GM12878 (cell line): ENCODE results near the gene IDH3B. TPM values are rescaled to one million over a fixed set of nuclear protein-coding genes. Genes with fewer than 3 reads are reported as not detected.

ENCODE experiments used
- ATAC-seq: fragments of 200-7000 bp; cut with Tn5 transposase; 3 replicates; pipeline ENCODE4 v1.9.1; 2020; ENCODE audit warnings: mild to moderate bottlenecking, moderate library complexity
- BruUV-seq: library from RNA; stranded (reverse); fragments of 400-500 nt; replicated peaks from 2 replicates; lab custom pipeline; 2021; lab: Mats Ljungman, UMichigan
- CTCF ChIA-PET: fragments of 300-600 bp; sonication (Branson Sonifier 250); formaldehyde crosslinking; extraction: SDS; loops from one replicate; lab custom pipeline; 2021; ENCODE audit warnings: inconsistent platforms; lab: Yijun Ruan, JAX
- POLR2A ChIA-PET: fragments of 350-600 bp; formaldehyde crosslinking; extraction: SDS; loops from one replicate; lab custom pipeline; 2021; ENCODE audit warnings: inconsistent platforms; lab: Charles Lee
- RAD21 ChIA-PET: fragments of 300-600 bp; sonication (Branson Sonifier 250); formaldehyde crosslinking; loops from one replicate; lab custom pipeline; 2023; ENCODE audit warnings: antibody characterized with exemption; ENCODE audit not compliant: unreplicated experiment; lab: Charles Lee
- SMC1A ChIA-PET: fragments of 300-600 bp; sonication (Branson Sonifier 250); formaldehyde crosslinking; loops from one replicate; lab custom pipeline; 2023; ENCODE audit not compliant: unreplicated experiment, uncharacterized antibody; lab: Charles Lee
- DNase-seq: peaks from one replicate; pipeline ENCODE4 v3.0.0-alpha.2; 2011; ENCODE audit warnings: low read depth, low spot score
- FAIRE-seq: peaks from 3 replicates; lab custom pipeline; 2011; peaks lifted over from hg19 to GRCh38; lab: Jason Lieb, UNC
- H2AFZ ChIP-seq: 2 replicates; pipeline ENCODE4 v1.6.0; 2011; ENCODE audit warnings: low read depth, low read length, control low read depth; ENCODE audit not compliant: control insufficient read depth
- H3K27ac ChIP-seq: 2 replicates; pipeline ENCODE4 v1.5.1; 2011; ENCODE audit warnings: control low read depth; ENCODE audit not compliant: control insufficient read depth, insufficient read depth
- H3K27me3 ChIP-seq, 2 experiments: replicated peaks in 1 of 2; 2 replicates each; pipeline versions ENCODE4 v1.6.0 to v1.6.1; 2011; ENCODE audit warnings: low read length in 1 of 2; ENCODE audit not compliant: control insufficient read depth in 2 of 2, insufficient read depth in 2 of 2
- H3K36me3 ChIP-seq, 2 experiments: 2 replicates each; pipeline ENCODE4 v1.5.1; 2011; ENCODE audit warnings: low read length in 1 of 2; ENCODE audit not compliant: control insufficient read depth in 2 of 2, insufficient read depth in 2 of 2
- H3K4me1 ChIP-seq: 2 replicates; pipeline ENCODE4 v1.6.1; 2011; ENCODE audit warnings: mild to moderate bottlenecking, low read length, moderate library complexity, mixed read lengths; ENCODE audit not compliant: control insufficient read depth, insufficient read depth
- H3K4me2 ChIP-seq: 2 replicates; pipeline ENCODE4 v1.6.0; 2011; ENCODE audit warnings: control low read depth; ENCODE audit not compliant: control insufficient read depth, insufficient read depth
- H3K4me3 ChIP-seq: fragments of 200-600 bp; sonication (generic); 2 replicates; pipeline ENCODE4 v1.5.1; 2016
- H3K79me2 ChIP-seq: 2 replicates; pipeline ENCODE4 v1.6.0; 2011; ENCODE audit warnings: low read length; ENCODE audit not compliant: control insufficient read depth, insufficient read depth
- H3K9ac ChIP-seq: 2 replicates; pipeline ENCODE4 v1.8.0; 2011; ENCODE audit warnings: low read length, control low read depth, mixed read lengths; ENCODE audit not compliant: control insufficient read depth, insufficient read depth
- H3K9me3 ChIP-seq: replicated peaks from 3 replicates; pipeline ENCODE4 v1.5.1; 2011; ENCODE audit warnings: mild to moderate bottlenecking, low read length; ENCODE audit not compliant: control insufficient read depth, insufficient read depth
- H4K20me1 ChIP-seq: 2 replicates; pipeline ENCODE4 v1.6.0; 2011; ENCODE audit not compliant: control insufficient read depth, insufficient read depth
- ASH2L ChIP-seq: fragments of 300-600, 200-600 bp; sonication (generic); IDR thresholded peaks from 2 replicates; pipeline ENCODE4 v1.6.1; 2017; ENCODE audit warnings: low read depth, mild to moderate bottlenecking, borderline replicate concordance
- EED ChIP-seq: sonication (generic); IDR thresholded peaks from 2 replicates; pipeline ENCODE4 v1.6.1; 2016; ENCODE audit warnings: antibody characterized with exemption, low read depth
- ETV6 ChIP-seq, 2 experiments: fragments of 450-650 bp in 1 of 2; IDR thresholded peaks in 1 of 2; conservative IDR thresholded peaks in 1 of 2; 2 replicates each; pipeline ENCODE4 v1.6.1; 2014; ENCODE audit warnings: antibody characterized with exemption in 1 of 2, borderline replicate concordance in 1 of 2, low read depth in 1 of 2, mild to moderate bottlenecking in 1 of 2, moderate library complexity in 1 of 2
- GATAD2B ChIP-seq: fragments of 450-650 bp; conservative IDR thresholded peaks from 2 replicates; pipeline ENCODE4 v1.6.1; 2017; ENCODE audit warnings: low read depth, mild to moderate bottlenecking, moderate library complexity
- HDGF ChIP-seq: fragments of 450-650 bp; IDR thresholded peaks from 2 replicates; pipeline ENCODE4 v1.6.1; 2016; ENCODE audit warnings: antibody characterized with exemption
- MTA3 ChIP-seq: IDR thresholded peaks from 2 replicates; pipeline ENCODE4 v1.6.1; 2012; ENCODE audit warnings: low read length, inconsistent platforms, borderline replicate concordance
- NFIC ChIP-seq: IDR thresholded peaks from 2 replicates; pipeline ENCODE4 v1.6.1; 2012; ENCODE audit warnings: low read depth, mild to moderate bottlenecking, inconsistent platforms, low read length, moderate library complexity
- RFX5 ChIP-seq: IDR thresholded peaks from 2 replicates; pipeline ENCODE4 v1.6.1; 2011; ENCODE audit warnings: low read depth, low read length, improper control_type of control experiment
- SMC3 ChIP-seq: IDR thresholded peaks from 2 replicates; pipeline ENCODE4 v1.6.1; 2011; ENCODE audit warnings: low read length, improper control_type of control experiment, borderline replicate concordance
- STAT3 ChIP-seq: IDR thresholded peaks from 2 replicates; pipeline ENCODE4 v1.6.1; 2011; ENCODE audit warnings: low read depth, low read length, improper control_type of control experiment
- WGBS: methylation state at CpG from one replicate; pipeline ENCODE4 v1.1.6; 2016; ENCODE audit warnings: low lambda C conversion rate; ENCODE audit not compliant: insufficient replicate concordance, insufficient coverage; ENCODE audit errors: missing lambda C conversion rate; 5-methylcytosine and 5-hydroxymethylcytosine counted together
- in situ Hi-C: fragments of 300-500 bp; cut with MboI; formaldehyde crosslinking; loops from 9 replicates; pipeline ENCODE4 v1.14.3; 2018; ENCODE audit warnings: mixed read lengths
- intact Hi-C: fragments of 100-400 bp; cut with micrococcal nuclease; formaldehyde crosslinking; loops from one replicate; pipeline ENCODE4 v1.14.2; 2022; ENCODE audit not compliant: unreplicated experiment
- polyA plus RNA-seq, 11 experiments: library from polyadenylated mRNA; depleted of rRNA in 4 of 11; unstranded in 6 of 11; stranded (reverse) in 5 of 11; fragments of >200 nt; fragmentation: Nextera tagmentation in 4 of 11; fragmentation: Illumina TruSeq in 1 of 11; extraction: Ambion mirVana in 4 of 11; extraction: Trizol in 1 of 11; gene quantifications; 1 replicate in 1 of 11; 2 replicates in 10 of 11; pipeline versions ENCODE4 v1.2.1 to v1.2.3, GENCODE V29; 2011 to 2016; ENCODE audit warnings: inconsistent platforms in 2 of 11, missing spikeins in 2 of 11, low read depth in 1 of 11
- total RNA-seq, 4 experiments: library from RNA; depleted of rRNA in 3 of 4; stranded (reverse); fragments of >200 nt in 3 of 4; fragmentation: Illumina TruSeq in 1 of 4; extraction: Trizol in 1 of 4; gene quantifications; 2 replicates each; pipeline versions ENCODE4 v1.2.1 to v1.2.3, GENCODE V29; 2013 to 2021
- TF ChIP-seq, protein P1 (sequence below): fragments of 450-650 bp; IDR thresholded peaks from 2 replicates; pipeline ENCODE4 v1.6.1; 2017; ENCODE audit warnings: borderline replicate concordance
- TF ChIP-seq, protein P2 (sequence below): fragments of 450-650 bp; formaldehyde crosslinking; IDR thresholded peaks from 2 replicates; pipeline ENCODE4 v1.4.0; 2020; ENCODE audit warnings: mild to moderate bottlenecking, moderate library complexity

The IDH3B gene
- total and polyA plus RNA-seq, 10 of the 15 experiments (the other 5 are each of a cell fraction or from before 2014, with no cell fraction given) = 65.3 to 177 (median 121) TPM

DNA sequence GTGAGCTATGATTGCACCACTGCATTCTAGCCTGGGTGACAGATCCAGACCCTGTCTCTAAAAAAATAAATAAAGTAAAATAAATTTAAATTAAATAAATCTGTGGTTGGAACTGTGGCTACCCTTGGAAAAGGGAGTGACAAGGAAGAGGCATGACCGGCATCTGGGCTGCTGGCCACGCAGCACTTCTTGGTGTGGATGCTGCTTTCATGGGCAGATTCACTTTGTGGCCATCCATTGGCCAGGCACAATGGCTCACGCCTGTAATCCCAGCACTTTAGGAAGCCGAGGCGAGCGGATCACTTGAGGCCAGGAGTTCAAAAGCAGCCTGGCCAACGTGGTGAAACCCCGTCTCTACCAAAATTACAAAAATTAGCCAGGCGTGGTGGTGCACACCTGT lies 44.6 kb upstream of the IDH3B start:
- intact Hi-C loops = no loop called here
- Histone ChIP-seq H3K9ac (no peak overlapping the region), H3K4me2 (no peak overlapping the region), H3K9me3 (no peaks in the 10 kb centered on the region), H3K4me3 (no peak overlapping the region), H2AFZ (no peak overlapping the region), H3K27ac (no peak overlapping the region), H3K4me1 (no peaks in the 10 kb centered on the region)
- FAIRE-seq = no peak
- ChIA-PET SMC1A (interaction anchor here (1.0 kb wide), 1 partner anchor 20 kb away, joined by 3 read pairs; no protein-coding TSS in a partner anchor), POLR2A (no interaction called here)
- ATAC-seq = no peak
- WGBS = 26% methylated on average over 9 of the region's 9 CpGs
- no peak for DNase-seq
- TF ChIP-seq ASH2L (no peak), RFX5 (no peak), HDGF (no peak), ETV6 (conservative IDR thresholded peaks at IDR 0.05 in 1 of 2, IDR thresholded peaks at IDR 0.05 in 1 of 2; ENCODE audit: borderline replicate concordance in 1 of 2, low read depth in 1 of 2) (no peak), MTA3 (no peak), NFIC (no peak), EED (no peak), SMC3 (no peak), STAT3 (no peak), GATAD2B (no peak)
- TF ChIP-seq, protein P1, sequence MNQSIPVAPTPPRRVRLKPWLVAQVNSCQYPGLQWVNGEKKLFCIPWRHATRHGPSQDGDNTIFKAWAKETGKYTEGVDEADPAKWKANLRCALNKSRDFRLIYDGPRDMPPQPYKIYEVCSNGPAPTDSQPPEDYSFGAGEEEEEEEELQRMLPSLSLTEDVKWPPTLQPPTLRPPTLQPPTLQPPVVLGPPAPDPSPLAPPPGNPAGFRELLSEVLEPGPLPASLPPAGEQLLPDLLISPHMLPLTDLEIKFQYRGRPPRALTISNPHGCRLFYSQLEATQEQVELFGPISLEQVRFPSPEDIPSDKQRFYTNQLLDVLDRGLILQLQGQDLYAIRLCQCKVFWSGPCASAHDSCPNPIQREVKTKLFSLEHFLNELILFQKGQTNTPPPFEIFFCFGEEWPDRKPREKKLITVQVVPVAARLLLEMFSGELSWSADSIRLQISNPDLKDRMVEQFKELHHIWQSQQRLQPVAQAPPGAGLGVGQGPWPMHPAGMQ = no peak
- TF ChIP-seq, protein P2, sequence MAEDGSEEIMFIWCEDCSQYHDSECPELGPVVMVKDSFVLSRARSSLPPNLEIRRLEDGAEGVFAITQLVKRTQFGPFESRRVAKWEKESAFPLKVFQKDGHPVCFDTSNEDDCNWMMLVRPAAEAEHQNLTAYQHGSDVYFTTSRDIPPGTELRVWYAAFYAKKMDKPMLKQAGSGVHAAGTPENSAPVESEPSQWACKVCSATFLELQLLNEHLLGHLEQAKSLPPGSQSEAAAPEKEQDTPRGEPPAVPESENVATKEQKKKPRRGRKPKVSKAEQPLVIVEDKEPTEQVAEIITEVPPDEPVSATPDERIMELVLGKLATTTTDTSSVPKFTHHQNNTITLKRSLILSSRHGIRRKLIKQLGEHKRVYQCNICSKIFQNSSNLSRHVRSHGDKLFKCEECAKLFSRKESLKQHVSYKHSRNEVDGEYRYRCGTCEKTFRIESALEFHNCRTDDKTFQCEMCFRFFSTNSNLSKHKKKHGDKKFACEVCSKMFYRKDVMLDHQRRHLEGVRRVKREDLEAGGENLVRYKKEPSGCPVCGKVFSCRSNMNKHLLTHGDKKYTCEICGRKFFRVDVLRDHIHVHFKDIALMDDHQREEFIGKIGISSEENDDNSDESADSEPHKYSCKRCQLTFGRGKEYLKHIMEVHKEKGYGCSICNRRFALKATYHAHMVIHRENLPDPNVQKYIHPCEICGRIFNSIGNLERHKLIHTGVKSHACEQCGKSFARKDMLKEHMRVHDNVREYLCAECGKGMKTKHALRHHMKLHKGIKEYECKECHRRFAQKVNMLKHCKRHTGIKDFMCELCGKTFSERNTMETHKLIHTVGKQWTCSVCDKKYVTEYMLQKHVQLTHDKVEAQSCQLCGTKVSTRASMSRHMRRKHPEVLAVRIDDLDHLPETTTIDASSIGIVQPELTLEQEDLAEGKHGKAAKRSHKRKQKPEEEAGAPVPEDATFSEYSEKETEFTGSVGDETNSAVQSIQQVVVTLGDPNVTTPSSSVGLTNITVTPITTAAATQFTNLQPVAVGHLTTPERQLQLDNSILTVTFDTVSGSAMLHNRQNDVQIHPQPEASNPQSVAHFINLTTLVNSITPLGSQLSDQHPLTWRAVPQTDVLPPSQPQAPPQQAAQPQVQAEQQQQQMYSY (CRISPR knock-in tag) = no peak
- TF ChIP-seq, all 136 proteins: peak for 0
- H4K20me1 ChIP-seq = no peaks in the 10 kb centered on the region
- H3K27me3 ChIP-seq = peaks cover 0 to 2% of the 10 kb centered on the region in 2 experiments; a peak in 2 of 4 replicates
- no peaks in the 10 kb centered on the region for H3K36me3 ChIP-seq
- no peaks in the 10 kb centered on the region for H3K79me2 ChIP-seq
- RAD21 ChIA-PET = no interaction called here
- BruUV-seq = no TSS peak
- in situ Hi-C loops = no loop called here
- CTCF ChIA-PET = interaction anchor here (0.7 kb wide), 1 partner anchor 480 kb away, joined by 3 read pairs; no protein-coding TSS in a partner anchor
